IMR-90 (cell line): Measurements from ENCODE around the gene NEURL1.

Experiments used
- BHLHE40 ChIP-seq: fragments of 150-350 bp; IDR thresholded peaks from 2 replicates; pipeline ENCODE4 v1.6.1; 2016; ENCODE audit warnings: mild to moderate bottlenecking, low read depth, low read length
- CEBPB ChIP-seq: IDR thresholded peaks from 2 replicates; pipeline ENCODE4 v1.6.1; 2012; ENCODE audit warnings: low read depth, low read length, improper control_type of control experiment
- CTCF ChIP-seq: conservative IDR thresholded peaks from 2 replicates; pipeline ENCODE4 v1.5.1; 2012; ENCODE audit warnings: mild to moderate bottlenecking, low read depth, low read length, improper control_type of control experiment
- MAFK ChIP-seq: IDR thresholded peaks from 2 replicates; pipeline ENCODE4 v1.6.1; 2012; ENCODE audit warnings: low read depth, low read length, improper control_type of control experiment
- MAZ ChIP-seq: IDR thresholded peaks from 2 replicates; pipeline ENCODE4 v1.6.1; 2012; ENCODE audit warnings: low read depth, mild to moderate bottlenecking, low read length, improper control_type of control experiment, moderate library complexity, borderline replicate concordance
- MXI1 ChIP-seq: IDR thresholded peaks from 2 replicates; pipeline ENCODE4 v1.6.1; 2012; ENCODE audit warnings: low read depth, mild to moderate bottlenecking, low read length, moderate library complexity, borderline replicate concordance
- POLR2A ChIP-seq: IDR thresholded peaks from 2 replicates; pipeline ENCODE4 v1.6.1; 2012; ENCODE audit warnings: mild to moderate bottlenecking, low read depth, low read length
- RAD21 ChIP-seq: IDR thresholded peaks from 2 replicates; pipeline ENCODE4 v1.6.1; 2012; ENCODE audit warnings: low read length, improper control_type of control experiment
- RCOR1 ChIP-seq: IDR thresholded peaks from 2 replicates; pipeline ENCODE4 v1.6.1; 2012; ENCODE audit warnings: mild to moderate bottlenecking, low read length, improper control_type of control experiment; ENCODE audit not compliant: insufficient replicate concordance
- RFX5 ChIP-seq: IDR thresholded peaks from 2 replicates; pipeline ENCODE4 v1.8.0; 2012; ENCODE audit warnings: low read depth, mild to moderate bottlenecking, low read length, moderate library complexity
- SMC3 ChIP-seq: fragments of 150-350 bp; IDR thresholded peaks from 2 replicates; pipeline ENCODE4 v1.6.1; 2016; ENCODE audit warnings: low read depth, mild to moderate bottlenecking, antibody characterized with exemption, low read length, moderate library complexity
- USF2 ChIP-seq: fragments of 150-350 bp; IDR thresholded peaks from 2 replicates; pipeline ENCODE4 v1.6.1; 2017; ENCODE audit warnings: mild to moderate bottlenecking, antibody characterized with exemption, low read length, low read depth

GRCh38 chr10:103555325-103555649 is 61.8 kb downstream of the NEURL1 start:
- no peak for TF ChIP-seq CTCF
- TF ChIP-seq MAFK = no peak
- no peak for TF ChIP-seq RFX5
- TF ChIP-seq POLR2A = no peak
- TF ChIP-seq MXI1 = no peak
- no peak for TF ChIP-seq USF2
- TF ChIP-seq CEBPB = no peak
- no peak for TF ChIP-seq RCOR1
- no peak for TF ChIP-seq SMC3
- no peak for TF ChIP-seq MAZ
- TF ChIP-seq BHLHE40 = no peak
- no peak for TF ChIP-seq RAD21
